Effector CD8-positive, alpha-beta T cell (primary cell): ENCODE measurements around the gene KERA.

Source experiments
- DNase-seq: peaks from one replicate; lab custom pipeline; 2025; lab: John Stamatoyannopoulos, UW

The KERA gene

GRCh38 chr12:91074154-91074709 lies 16.4 kb upstream of the KERA start:
- no peak for DNase-seq

GRCh38 chr12:91073426-91073825 lies 15.6 kb upstream of the KERA start:
- no peak for DNase-seq

GRCh38 chr12:91072931-91073330 lies 15.1 kb upstream of the KERA start:
- DNase-seq, result no peak

- DNase-seq, result no peak
Observed at GRCh38 chr12:91070936-91071335, 13.1 kb upstream of the KERA start.

GRCh38 chr12:91065396-91065795 lies 7.6 kb upstream of the KERA start:
- no peak for DNase-seq

- DNase-seq, result no peak
Observed at GRCh38 chr12:91064640-91065039, 6.8 kb upstream of the KERA start.

GRCh38 chr12:91061091-91061490 lies 3.3 kb upstream of the KERA start:
- no peak for DNase-seq

GRCh38 chr12:91059211-91059610 lies 1.4 kb upstream of the KERA start:
- DNase-seq, result no peak

- no peak for DNase-seq
Observed at GRCh38 chr12:91058786-91059185, 962 bp upstream of the KERA start.

GRCh38 chr12:91056488-91056887 lies 1.3 kb downstream of the KERA start:
- DNase-seq, result no peak

- no peak for DNase-seq
Observed at GRCh38 chr12:91055976-91056375, 1.8 kb downstream of the KERA start.

GRCh38 chr12:91053951-91054715 lies 3.7 kb downstream of the KERA start:
- DNase-seq, result no peak

GRCh38 chr12:91052026-91052425 lies 5.8 kb downstream of the KERA start:
- DNase-seq, result no peak

GRCh38 chr12:91044586-91044985 lies 13.2 kb downstream of the KERA start:
- DNase-seq, result no peak

- no peak for DNase-seq
Observed at GRCh38 chr12:91043408-91043807, 14.4 kb downstream of the KERA start.

- no peak for DNase-seq
Observed at GRCh38 chr12:91040096-91040755, 17.6 kb downstream of the KERA start.

GRCh38 chr12:91037276-91037675 lies 20.5 kb downstream of the KERA start:
- DNase-seq, result no peak

- no peak for DNase-seq
Observed at GRCh38 chr12:91033251-91033650, 24.6 kb downstream of the KERA start.

GRCh38 chr12:91023326-91024004 lies 34.4 kb downstream of the KERA start:
- DNase-seq, result no peak

GRCh38 chr12:91021076-91021475 lies 36.7 kb downstream of the KERA start:
- DNase-seq, result no peak

- DNase-seq, result no peak
Observed at GRCh38 chr12:91019455-91019854, 38.4 kb downstream of the KERA start.

GRCh38 chr12:91017511-91018263 lies 40.1 kb downstream of the KERA start:
- no peak for DNase-seq
